ENCODE results near the gene KRT17.

KRT17 gene

DNA sequence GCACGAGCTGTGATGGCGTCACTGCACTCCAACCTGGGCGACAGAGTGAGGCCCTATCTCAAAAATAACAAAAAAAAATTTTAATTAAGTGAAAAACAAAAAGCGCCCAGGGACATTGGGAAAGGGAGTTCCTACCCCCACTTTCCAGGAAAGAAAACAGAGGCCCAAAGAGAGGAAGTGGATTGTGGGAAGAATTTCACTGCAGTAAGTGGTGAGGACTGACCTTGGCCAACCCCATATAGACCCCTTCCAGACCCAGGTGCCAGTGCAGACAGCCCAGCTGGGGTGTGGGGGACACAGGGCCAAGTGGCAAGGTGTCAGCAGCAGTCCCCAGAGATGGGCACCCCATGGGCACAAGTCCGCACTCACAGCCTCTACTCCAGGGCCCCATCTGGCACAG, 29.0 kb upstream of the KRT17 start:
- Histone ChIP-seq H3K27me3 (ENCODE audit: control insufficient read depth in 1 of 2, insufficient read depth in 2 of 2, low read length in 2 of 2) (no peaks in the 10 kb centered on the region), H3K4me3 (ENCODE audit: low read length in 2 of 2) (no peak overlapping the region), H3K9me3 (ENCODE audit: control insufficient read depth in 2 of 2, low read length in 2 of 2) (no peaks in the 10 kb centered on the region), H3K36me3 (ENCODE audit: control insufficient read depth in 2 of 2, insufficient read depth in 2 of 2, low read length in 2 of 2) (no peaks in the 10 kb centered on the region), H3K9ac (ENCODE audit: low read length in 2 of 2) (no peak overlapping the region), H3K27ac (ENCODE audit: low read length) (no peak overlapping the region), H3K4me1 (ENCODE audit: control insufficient read depth, insufficient read depth, low read length) (peaks cover 27% of the 10 kb centered on the region)

DNA sequence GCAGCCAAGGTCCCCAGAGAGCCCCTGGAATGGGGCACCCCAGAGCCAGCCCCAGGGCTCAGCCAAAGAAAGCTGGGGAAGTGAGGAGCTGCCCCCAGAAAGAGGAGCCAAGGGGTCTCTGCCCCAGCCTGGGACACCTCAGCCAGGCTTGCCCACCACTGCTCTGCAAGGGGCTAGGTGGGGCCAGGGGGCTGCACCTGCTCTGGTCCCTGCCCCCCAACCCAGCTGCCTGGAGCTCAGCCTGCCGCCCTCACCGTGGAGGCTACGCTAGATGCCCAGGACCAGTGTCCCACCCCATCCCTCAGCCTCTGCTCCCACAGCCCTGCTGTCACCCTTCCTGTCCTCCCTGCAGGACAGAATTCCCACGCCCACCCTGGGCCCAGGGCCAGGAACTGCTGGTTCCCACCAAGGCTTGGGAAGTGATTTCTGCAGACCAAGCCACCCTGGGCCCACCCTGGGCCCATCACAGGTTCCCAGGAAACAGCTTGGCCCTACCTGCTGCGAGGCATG, 28.1 kb upstream of the KRT17 start:
- Histone ChIP-seq H3K27ac (ENCODE audit: low read length) (no peak overlapping the region), H3K9ac (ENCODE audit: low read length in 2 of 2) (no peak overlapping the region), H3K4me3 (ENCODE audit: low read length in 2 of 2) (no peak overlapping the region), H3K4me1 (ENCODE audit: control insufficient read depth, insufficient read depth, low read length) (peaks cover 36% of the 10 kb centered on the region), H3K27me3 (ENCODE audit: control insufficient read depth in 1 of 2, insufficient read depth in 2 of 2, low read length in 2 of 2) (no peaks in the 10 kb centered on the region), H3K36me3 (ENCODE audit: control insufficient read depth in 2 of 2, insufficient read depth in 2 of 2, low read length in 2 of 2) (no peaks in the 10 kb centered on the region), H3K9me3 (ENCODE audit: control insufficient read depth in 2 of 2, low read length in 2 of 2) (no peaks in the 10 kb centered on the region)

DNA sequence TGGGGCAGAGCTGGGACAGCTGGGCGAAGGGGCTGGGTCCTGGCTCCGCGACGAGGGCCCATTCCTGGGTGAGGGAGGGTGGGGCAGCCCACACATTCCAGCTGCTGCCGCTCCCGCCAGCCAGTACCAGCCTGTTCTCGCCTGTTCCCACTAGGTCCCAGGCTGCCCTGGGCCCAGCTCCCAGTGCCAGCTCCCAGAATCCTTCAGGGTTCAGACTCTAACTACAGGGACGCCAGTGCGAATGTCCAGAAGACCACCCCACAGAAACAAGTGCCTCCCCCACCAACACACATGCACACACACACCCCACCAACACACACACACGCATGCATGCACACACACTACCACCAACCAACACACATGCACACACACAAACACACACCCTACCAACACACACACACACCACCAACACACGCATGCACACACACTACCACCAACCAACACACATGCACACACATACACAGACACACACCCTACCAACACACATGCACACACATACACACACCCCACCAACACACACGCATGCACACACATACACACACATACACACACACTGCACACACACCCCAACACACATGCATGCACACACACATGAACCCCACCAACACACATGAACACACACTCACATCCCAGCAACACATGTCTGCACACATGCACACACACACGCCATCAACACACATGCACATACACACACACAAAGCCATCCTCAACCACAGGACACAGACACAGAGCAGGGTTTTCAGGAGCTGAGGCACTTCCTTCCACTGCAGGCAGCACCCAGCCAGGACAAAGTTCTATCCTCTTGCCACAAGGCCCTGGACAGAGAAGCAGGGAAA, 27.5 kb upstream of the KRT17 start:
- peak overlapping the region; percentile 46 for H3K27ac ChIP-seq (ENCODE audit: low read length)
- H3K9ac ChIP-seq (ENCODE audit: low read length in 2 of 2): peak overlapping the region; percentile 57 to 62
- no peaks in the 10 kb centered on the region for H3K9me3 ChIP-seq (ENCODE audit: control insufficient read depth in 2 of 2, low read length in 2 of 2)
- H3K27me3 ChIP-seq (ENCODE audit: control insufficient read depth in 1 of 2, insufficient read depth in 2 of 2, low read length in 2 of 2): no peaks in the 10 kb centered on the region
- H3K36me3 ChIP-seq (ENCODE audit: control insufficient read depth in 2 of 2, insufficient read depth in 2 of 2, low read length in 2 of 2): no peaks in the 10 kb centered on the region
- peaks cover 38% of the 10 kb centered on the region for H3K4me1 ChIP-seq (ENCODE audit: control insufficient read depth, insufficient read depth, low read length)
- peak overlapping the region in 1 of 2 donors; percentile 47 for H3K4me3 ChIP-seq (ENCODE audit: low read length in 2 of 2)

DNA sequence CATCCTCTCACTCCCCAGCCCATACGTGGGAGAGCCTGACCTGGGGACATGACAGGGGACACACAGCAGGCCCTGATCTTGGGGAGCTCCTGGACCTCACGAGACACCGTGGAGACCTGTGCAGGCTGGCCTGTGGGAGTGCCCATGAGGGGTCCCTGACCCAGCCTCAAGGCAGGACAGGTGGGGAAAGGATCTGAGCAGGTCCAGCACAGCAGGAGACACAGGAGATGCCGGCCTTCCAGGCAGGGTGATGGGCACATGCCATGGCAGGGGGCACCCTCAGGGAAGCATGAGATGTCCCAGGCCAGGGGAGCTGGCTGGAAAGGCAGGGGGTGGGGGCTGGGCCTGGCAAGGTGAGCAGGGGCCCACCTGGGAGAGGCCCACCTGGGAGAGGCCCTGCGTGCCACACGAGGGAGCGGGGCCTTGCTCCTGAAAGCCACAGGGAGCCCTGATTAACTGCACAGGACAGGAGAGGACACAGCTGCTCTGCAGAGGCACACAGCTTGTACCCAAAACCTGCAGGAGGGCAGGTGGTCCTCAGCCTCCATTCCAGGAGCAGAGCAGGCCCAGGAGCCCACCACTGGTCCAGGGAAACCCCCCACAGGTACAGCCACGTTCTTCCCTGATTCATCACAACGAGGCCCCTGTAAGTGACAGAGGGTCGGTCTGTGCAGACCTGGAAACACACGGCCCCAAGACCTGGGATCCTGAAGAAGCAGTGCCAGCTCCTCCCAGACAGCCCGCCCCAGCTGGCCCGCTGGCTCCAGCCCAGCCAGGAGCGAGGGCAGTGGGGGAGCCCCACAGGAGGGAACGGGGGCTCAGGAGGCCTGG, 26.6 kb upstream of the KRT17 start:
- Histone ChIP-seq H3K27me3 (ENCODE audit: control insufficient read depth in 1 of 2, insufficient read depth in 2 of 2, low read length in 2 of 2) (no peaks in the 10 kb centered on the region), H3K4me1 (ENCODE audit: control insufficient read depth, insufficient read depth, low read length) (peaks cover 38% of the 10 kb centered on the region), H3K9ac (ENCODE audit: low read length in 2 of 2) (peak overlapping the region; percentile 57 to 62), H3K27ac (ENCODE audit: low read length) (peak overlapping the region; percentile 46), H3K9me3 (ENCODE audit: control insufficient read depth in 2 of 2, low read length in 2 of 2) (no peaks in the 10 kb centered on the region), H3K4me3 (ENCODE audit: low read length in 2 of 2) (peak overlapping the region in 1 of 2 donors; percentile 47), H3K36me3 (ENCODE audit: control insufficient read depth in 2 of 2, insufficient read depth in 2 of 2, low read length in 2 of 2) (no peaks in the 10 kb centered on the region)

DNA sequence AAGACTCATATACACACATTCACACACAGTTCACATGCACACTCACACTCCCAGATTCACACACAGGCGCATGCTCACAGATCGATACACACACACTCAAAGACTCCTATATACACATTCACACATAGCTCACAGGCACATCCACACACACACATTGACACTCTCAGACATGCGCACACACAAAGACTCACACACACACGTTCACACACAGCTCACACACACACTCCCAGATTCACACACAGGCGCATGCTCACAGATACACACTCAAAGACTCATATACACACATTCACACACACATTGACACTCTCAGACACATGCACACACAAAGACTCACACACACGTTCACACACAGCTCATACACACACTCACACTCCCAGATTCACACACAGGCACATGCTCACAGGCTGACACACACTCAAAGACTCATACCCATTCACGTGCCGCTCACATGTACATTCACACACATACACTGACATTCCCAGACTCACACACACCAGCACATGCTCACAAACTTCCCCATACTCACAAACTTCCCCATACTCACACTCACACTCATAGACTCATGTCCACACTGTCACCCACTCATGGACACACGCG, 25.6 kb upstream of the KRT17 start:
- H3K27me3 ChIP-seq (ENCODE audit: control insufficient read depth in 1 of 2, insufficient read depth in 2 of 2, low read length in 2 of 2): no peaks in the 10 kb centered on the region
- H3K4me1 ChIP-seq (ENCODE audit: control insufficient read depth, insufficient read depth, low read length): peaks cover 29% of the 10 kb centered on the region
- no peak overlapping the region for H3K4me3 ChIP-seq (ENCODE audit: low read length in 2 of 2)
- no peak overlapping the region for H3K9ac ChIP-seq (ENCODE audit: low read length in 2 of 2)
- H3K9me3 ChIP-seq (ENCODE audit: control insufficient read depth in 2 of 2, low read length in 2 of 2): no peaks in the 10 kb centered on the region
- H3K36me3 ChIP-seq (ENCODE audit: control insufficient read depth in 2 of 2, insufficient read depth in 2 of 2, low read length in 2 of 2): no peaks in the 10 kb centered on the region
- no peak overlapping the region for H3K27ac ChIP-seq (ENCODE audit: low read length)

DNA sequence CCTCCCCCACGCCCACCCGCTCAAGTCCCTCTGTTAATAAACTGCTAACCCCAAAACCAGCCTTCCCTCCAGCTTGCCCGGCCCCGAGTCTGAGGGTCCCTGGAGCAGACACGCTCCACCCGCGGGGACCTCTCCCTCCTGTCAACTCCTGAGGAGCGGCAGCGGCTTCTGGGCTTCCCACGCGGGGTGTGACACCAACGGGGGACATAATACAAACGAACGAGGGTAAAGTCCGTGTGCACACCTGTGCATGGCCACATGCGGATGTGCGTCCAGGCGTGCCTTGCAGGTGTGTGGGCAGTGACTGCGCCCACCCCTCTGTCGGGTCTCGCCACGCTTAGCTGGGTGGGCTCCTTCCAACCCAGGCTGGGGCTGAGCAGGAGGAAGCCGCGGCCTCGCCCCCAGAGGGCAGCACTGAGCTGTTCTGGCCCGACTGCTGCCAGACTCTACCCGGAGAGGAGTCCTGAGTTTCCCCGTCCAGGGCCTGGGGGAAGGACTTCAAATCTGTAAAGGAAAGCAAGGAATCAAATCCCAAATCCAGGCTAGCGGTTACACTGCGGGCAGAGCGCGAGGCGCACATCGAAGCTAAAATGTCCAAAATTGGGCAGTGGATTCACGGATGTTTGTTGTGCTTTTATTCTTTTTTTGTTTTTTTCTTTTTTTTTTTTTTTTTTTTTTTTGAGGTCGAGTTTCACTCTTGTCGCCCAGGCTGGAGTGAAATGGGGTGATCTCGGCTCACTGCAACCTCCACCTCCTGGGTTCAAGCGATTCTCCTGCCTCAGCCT, 24.2 kb upstream of the KRT17 start:
- Histone ChIP-seq H3K4me1 (ENCODE audit: control insufficient read depth, insufficient read depth, low read length) (peaks cover 29% of the 10 kb centered on the region), H3K4me3 (ENCODE audit: low read length in 2 of 2) (peak overlapping the region; percentile 76 to 77), H3K27ac (ENCODE audit: low read length) (no peak overlapping the region), H3K9ac (ENCODE audit: low read length in 2 of 2) (peak overlapping the region; percentile 52 to 71), H3K36me3 (ENCODE audit: control insufficient read depth in 2 of 2, insufficient read depth in 2 of 2, low read length in 2 of 2) (no peaks in the 10 kb centered on the region), H3K9me3 (ENCODE audit: control insufficient read depth in 2 of 2, low read length in 2 of 2) (no peaks in the 10 kb centered on the region), H3K27me3 (ENCODE audit: control insufficient read depth in 1 of 2, insufficient read depth in 2 of 2, low read length in 2 of 2) (no peaks in the 10 kb centered on the region)

DNA sequence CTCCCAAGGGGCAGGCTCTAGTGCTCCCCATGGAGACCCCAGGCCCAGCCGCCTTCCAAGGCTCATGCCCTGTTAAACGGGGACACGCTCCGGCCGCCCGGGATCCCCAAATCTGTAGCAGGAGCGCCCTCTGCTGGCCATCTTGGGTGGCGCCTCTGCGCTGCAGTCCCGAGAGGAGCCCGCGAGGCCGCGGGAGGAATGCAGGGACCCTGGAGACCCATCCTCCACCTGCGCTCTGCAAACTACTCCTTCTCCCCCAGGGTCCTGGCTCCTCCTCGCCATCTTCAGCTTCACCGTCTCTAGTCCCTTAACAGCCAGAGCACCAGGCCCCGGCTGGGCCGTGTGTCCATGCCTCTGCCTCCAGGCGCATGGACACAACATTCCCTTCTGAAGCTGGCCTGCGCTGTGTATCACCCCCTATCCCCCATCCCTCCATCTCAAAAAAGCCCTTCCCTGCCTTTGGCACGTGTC, 23.6 kb upstream of the KRT17 start:
- H3K4me3 ChIP-seq (ENCODE audit: low read length in 2 of 2): peak overlapping the region; percentile 76 to 77
- no peaks in the 10 kb centered on the region for H3K36me3 ChIP-seq (ENCODE audit: control insufficient read depth in 2 of 2, insufficient read depth in 2 of 2, low read length in 2 of 2)
- peak overlapping the region; percentile 52 to 64 for H3K9ac ChIP-seq (ENCODE audit: low read length in 2 of 2)
- no peak overlapping the region for H3K27ac ChIP-seq (ENCODE audit: low read length)
- H3K27me3 ChIP-seq (ENCODE audit: control insufficient read depth in 1 of 2, insufficient read depth in 2 of 2, low read length in 2 of 2): no peaks in the 10 kb centered on the region
- peaks cover 29% of the 10 kb centered on the region for H3K4me1 ChIP-seq (ENCODE audit: control insufficient read depth, insufficient read depth, low read length)
- H3K9me3 ChIP-seq (ENCODE audit: control insufficient read depth in 2 of 2, low read length in 2 of 2): no peaks in the 10 kb centered on the region

DNA sequence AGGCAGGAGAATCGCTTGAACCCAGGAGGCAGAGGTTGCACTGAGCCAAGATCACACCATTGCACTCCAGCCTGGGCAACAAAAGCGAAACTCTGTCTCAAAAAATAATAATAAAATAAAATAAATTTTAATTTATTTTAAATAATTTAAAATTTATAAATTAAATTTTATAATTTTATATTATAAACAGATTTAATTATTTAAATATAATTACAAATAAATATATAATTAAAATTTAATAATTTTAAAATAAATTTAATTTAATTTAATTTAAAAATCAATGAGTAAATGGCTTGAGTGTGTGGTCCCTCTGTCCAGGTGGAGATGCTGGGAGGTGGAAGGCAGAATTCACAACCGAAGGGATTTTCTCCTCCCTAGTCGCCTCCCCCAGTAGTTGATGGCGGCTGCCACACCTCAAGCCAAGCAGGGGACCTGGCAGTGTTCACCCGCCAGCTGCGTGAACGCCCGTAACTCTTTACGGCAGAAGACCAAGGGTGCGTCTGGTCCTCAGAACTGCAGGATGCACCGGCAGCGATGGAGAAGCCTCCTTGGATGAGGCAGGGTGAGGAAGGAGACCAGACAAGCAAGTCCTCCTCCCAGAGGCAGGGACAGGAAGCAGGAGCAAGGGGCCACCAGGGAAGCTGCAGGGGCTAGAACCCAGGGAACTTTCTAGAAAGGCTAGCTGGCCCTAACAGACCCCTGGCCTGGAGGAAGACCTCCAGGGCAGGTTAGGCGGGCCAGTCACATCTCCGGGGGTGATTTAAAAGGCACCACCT, 22.9 kb upstream of the KRT17 start:
- H3K27me3 ChIP-seq (ENCODE audit: control insufficient read depth in 1 of 2, insufficient read depth in 2 of 2, low read length in 2 of 2): no peaks in the 10 kb centered on the region
- H3K36me3 ChIP-seq (ENCODE audit: control insufficient read depth in 2 of 2, insufficient read depth in 2 of 2, low read length in 2 of 2): no peaks in the 10 kb centered on the region
- peaks cover 29% of the 10 kb centered on the region for H3K4me1 ChIP-seq (ENCODE audit: control insufficient read depth, insufficient read depth, low read length)
- H3K9ac ChIP-seq (ENCODE audit: low read length in 2 of 2): no peak overlapping the region
- H3K27ac ChIP-seq (ENCODE audit: low read length): no peak overlapping the region
- no peaks in the 10 kb centered on the region for H3K9me3 ChIP-seq (ENCODE audit: control insufficient read depth in 2 of 2, low read length in 2 of 2)
- H3K4me3 ChIP-seq (ENCODE audit: low read length in 2 of 2): peak overlapping the region in 1 of 2 donors; percentile 77

DNA sequence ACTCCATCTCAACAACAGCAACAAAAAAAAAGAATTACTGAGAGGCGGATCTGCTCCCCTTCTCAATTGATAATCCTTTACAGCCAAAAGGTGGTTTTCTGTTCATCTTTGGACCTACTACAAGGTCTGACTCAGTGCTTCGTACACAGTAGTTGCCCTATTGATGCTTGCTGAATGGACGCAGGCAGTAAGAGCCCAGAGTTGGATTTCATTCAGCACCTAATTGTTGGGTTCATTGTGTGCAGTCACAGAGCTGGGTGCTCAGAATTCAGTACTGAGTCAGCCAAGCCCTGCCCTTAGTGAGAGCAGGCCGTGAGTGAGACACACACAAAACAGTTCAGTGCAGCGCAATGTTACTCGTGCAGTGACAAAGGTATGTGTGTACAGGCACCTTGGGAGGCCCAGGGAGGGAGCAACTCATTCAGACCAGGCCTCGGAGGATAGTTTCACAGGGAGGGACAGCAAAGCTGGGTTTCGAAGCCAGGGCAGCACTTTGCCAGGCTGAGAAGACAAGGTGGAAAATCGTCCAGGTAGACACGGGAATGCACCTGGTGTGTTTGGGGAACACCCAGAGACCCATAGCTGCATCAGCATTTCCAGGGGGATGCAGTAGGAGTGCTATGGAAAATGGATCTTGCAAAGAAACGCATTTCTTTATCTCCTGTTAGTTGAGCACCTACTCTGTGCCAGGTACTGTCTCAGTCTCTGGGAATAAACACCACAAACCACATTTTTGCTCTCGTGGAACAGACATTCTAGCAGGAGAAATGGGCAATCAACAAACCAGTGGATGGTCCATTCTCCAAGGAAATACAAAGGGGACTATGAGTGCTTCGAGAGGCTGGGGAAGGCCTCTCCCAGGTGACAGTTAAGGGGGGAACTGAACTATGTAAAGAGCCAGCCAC, 18.1 kb upstream of the KRT17 start:
- H3K9ac ChIP-seq (ENCODE audit: low read length in 2 of 2): no peak overlapping the region
- no peak overlapping the region for H3K4me3 ChIP-seq (ENCODE audit: low read length in 2 of 2)
- H3K27ac ChIP-seq (ENCODE audit: low read length): no peak overlapping the region
- no peaks in the 10 kb centered on the region for H3K9me3 ChIP-seq (ENCODE audit: control insufficient read depth in 2 of 2, low read length in 2 of 2)
- H3K36me3 ChIP-seq (ENCODE audit: control insufficient read depth in 2 of 2, insufficient read depth in 2 of 2, low read length in 2 of 2): no peaks in the 10 kb centered on the region
- peaks cover 4% of the 10 kb centered on the region for H3K4me1 ChIP-seq (ENCODE audit: control insufficient read depth, insufficient read depth, low read length)
- H3K27me3 ChIP-seq (ENCODE audit: control insufficient read depth in 1 of 2, insufficient read depth in 2 of 2, low read length in 2 of 2): no peaks in the 10 kb centered on the region

All from stomach smooth muscle (tissue), 2 donors.